NCI-H1105 (cell line): ENCODE results near the gene AFF3.
"Not testable (repeated sequence)": the region's sequence is repeated elsewhere in the genome, so short reads cannot be mapped to it uniquely, and the experiment has no call there.

ENCODE experiments used
- DNase-seq: peaks from one replicate; lab custom pipeline; 2025; lab: John Stamatoyannopoulos, UW

Gene AFF3

DNA sequence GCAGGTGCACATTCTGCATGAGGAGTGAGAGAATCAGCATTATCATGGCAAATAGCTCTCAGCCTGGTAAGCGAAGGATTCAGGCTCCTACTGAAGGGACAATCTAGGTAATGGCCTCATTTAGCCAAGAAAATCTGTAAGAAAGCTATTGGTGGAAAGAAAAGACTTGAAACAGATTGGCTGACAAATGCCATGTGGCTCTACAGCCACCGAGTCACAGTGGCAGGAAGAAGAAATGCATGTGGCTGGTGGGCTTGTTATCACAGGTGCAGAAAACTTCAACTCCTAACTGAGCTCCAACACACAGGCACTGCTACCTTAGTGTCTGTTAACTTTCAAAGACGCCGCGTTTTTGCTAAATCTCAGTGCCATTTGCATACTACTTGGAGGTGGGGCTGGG, 592.0 kb downstream of the AFF3 start:
- no peak for DNase-seq

DNA sequence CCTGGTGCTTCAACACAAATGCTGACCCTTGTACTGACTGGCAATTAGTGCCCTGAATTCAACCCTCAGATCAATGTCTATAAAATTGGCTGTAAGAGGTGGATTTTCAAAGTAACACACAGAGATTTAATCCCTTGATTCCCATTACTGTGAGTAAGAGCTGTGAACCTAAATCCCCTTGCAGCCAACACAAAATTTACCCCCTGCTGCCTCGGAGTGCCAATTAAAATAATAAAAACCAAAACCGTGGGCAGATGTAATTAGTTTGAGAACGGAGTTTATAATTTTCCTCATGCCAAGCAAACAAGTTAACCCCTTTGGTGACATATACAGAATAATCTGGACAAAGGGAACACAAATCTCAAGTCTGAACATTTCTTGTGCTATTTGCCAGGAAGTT, 596.8 kb downstream of the AFF3 start:
- no peak for DNase-seq

GRCh38 chr2:99545066-99545465, 597.3 kb downstream of the AFF3 start:
- no peak for DNase-seq

- DNase-seq: no peak
Observed at GRCh38 chr2:99544608-99545007, 597.8 kb downstream of the AFF3 start.

DNA sequence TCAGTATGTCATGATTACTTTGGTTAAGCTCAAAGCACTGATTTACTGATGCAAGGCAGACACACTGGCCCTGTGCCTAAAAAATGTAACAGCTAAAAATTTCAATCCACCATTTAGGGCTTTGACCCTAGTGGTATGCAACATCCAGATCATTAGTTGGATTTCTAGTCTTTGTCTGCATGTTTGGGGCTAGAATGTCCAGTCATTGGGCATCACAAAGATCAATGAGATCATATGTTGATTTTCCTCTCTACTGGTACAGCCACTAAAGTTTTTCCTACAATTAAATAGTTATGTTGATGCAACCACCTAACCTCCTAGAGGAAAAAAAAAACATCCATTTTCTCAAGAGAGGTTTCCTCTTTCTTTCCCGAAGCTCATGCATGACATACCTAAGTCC, 599.1 kb downstream of the AFF3 start:
- DNase-seq: no peak

DNA sequence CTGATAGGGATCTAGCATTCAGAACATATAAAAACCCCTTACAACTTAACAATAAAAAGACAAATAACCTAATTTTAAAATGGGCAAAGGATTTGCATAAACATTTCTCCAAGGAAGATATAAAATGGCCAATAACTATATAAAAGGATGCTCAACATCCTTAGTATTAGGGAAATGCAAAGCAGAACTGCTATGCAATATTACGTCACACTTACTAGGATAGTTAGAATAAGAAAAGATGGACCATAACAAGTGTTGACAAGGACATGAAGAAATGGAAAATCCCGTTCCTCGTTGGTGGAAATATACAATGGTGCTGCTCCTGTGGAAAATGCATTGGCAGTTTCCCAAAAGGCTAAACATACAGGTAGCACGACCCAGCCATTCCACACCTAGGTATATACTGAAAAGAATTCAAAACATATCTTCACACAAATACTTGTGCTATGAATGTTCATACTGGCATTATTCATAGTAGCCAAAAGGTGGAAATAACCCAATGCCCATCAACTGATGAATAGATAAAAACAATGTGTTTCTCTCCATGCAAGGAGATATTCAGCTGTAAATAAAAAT, 604.4 kb downstream of the AFF3 start:
- DNase-seq: no peak

- DNase-seq: no peak
Observed at GRCh38 chr2:99524056-99524455, 618.3 kb downstream of the AFF3 start.

- no peak for DNase-seq
Observed at GRCh38 chr2:99522157-99522556, 620.2 kb downstream of the AFF3 start.

GRCh38 chr2:99520813-99521212, 621.6 kb downstream of the AFF3 start:
- no peak for DNase-seq

DNA sequence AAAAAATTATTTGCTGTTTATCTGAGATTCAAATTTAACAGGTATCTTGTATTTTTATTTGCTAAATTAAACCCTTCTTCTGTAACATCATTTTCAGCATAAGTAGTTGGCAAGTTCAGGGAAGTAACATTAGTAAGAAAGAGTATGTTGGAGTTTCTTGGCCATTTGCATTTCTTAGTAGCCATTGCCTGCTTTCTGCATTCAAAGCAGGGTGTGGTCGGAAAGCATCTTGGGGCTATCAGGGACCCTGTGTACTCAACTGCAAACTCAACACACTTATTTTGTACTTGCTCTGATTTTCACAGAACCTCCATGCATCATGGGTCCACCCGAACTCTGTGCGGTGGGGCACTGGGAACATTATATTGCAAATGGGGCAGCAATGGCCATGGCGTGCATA, 622.2 kb downstream of the AFF3 start:
- DNase-seq: no peak

- no peak for DNase-seq
Observed at GRCh38 chr2:99514357-99514756, 628.0 kb downstream of the AFF3 start.

DNA sequence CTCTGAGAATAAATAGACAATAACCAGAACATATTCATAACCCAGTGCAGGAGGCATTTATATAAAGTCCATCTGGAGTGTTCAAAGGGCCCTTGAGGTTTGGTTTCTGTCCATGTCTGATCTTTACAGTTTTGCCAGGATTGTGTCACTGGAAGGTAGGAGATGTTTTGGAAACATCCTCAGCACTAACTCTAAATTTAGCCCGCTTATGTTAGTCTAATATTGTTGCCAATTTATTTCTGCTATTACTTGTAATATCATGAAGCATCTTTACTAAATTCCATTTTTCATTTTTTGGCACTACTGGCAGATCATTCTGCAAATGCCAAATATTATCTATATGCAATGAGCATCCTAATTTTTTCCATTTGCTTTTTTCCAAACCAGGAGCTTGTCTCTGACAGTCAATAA, 630.2 kb downstream of the AFF3 start:
- no peak for DNase-seq

GRCh38 chr2:99509387-99509786, 633.0 kb downstream of the AFF3 start:
- DNase-seq: no peak

- DNase-seq: peak; percentile 81
Observed at GRCh38 chr2:99507937-99508818, 634.2 kb downstream of the AFF3 start.

DNA sequence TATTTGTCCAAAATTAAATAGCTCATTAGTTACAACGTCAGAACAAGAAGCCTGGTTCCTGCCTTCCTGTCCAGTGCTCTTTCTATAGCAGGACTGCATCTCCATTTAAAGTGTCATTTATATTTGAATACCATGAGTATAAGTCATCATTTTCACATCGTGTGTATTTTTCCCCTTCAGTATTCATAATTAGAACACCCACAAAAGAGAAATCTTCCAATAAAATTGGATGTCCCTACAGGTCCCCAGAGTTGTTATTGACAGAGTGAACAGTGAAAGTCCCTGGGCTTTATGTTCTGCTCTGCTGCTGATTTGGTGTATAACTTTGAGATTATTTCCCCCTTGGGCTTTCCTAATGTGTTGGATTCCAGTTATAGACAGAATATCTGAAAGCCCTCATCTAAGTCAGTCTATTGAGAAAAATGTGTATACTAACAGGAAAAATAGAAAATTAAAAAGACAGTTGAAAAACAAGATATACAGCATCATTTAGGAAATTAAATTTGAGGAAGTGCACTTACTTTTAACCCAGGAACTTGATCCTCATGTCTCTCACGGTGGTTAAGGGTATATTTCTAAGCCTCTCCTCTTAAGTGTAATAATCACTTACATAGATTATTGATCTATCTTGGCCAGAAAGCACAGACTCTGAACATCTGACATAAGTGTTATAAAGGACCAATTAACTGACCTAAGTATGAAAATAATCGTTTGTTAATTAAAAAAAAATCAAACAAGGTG, 637.4 kb downstream of the AFF3 start:
- DNase-seq: no peak

- DNase-seq: not testable (repeated sequence)
Observed at GRCh38 chr2:99503662-99504416, 638.6 kb downstream of the AFF3 start.

DNA sequence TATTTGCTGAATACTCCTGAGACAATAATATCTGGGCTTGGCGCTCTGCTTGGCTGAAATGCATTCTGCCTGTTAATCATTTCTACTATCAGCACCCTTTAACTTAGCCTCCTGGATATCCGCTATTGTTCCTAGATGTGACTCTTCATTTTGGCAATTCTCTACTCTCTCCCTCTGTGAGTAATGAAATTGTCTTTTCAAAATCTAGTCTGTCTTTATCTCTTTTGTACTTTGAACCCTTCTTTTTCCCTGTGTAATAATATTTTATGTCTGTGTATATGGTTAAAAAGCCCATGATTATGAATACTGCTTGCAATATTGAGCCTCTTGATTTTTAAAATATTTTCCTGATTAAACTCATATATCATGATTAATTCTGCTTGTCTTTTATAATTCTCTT, 646.4 kb downstream of the AFF3 start:
- DNase-seq: no peak
